Activated CD8-positive, alpha-beta T cell treated with anti-CD3 and anti-CD28 coated beads for 36 hours (primary cell): ENCODE results near the gene EVC. TPM values are rescaled to one million over a fixed set of nuclear protein-coding genes. Genes with fewer than 3 reads are reported as not detected.

Experiments
- ATAC-seq: fragments of 200-7000 bp; cut with Tn5 transposase; one replicate; pipeline ENCODE4 v1.10.0; 2021; ENCODE audit warnings: mild to moderate bottlenecking, moderate library complexity
- CTCF ChIA-PET: fragments of 350-600 bp; sonication (Branson Sonifier 250); formaldehyde crosslinking; loops from one replicate; lab custom pipeline; 2021; ENCODE audit warnings: antibody characterized with exemption; lab: Charles Lee
- POLR2A ChIA-PET: fragments of 350-600 bp; sonication (Branson Sonifier 250); formaldehyde crosslinking; loops from one replicate; lab custom pipeline; 2021; ENCODE audit warnings: antibody characterized with exemption; lab: Charles Lee
- DNase-seq: peaks from one replicate; pipeline ENCODE4 v3.0.0-alpha.2; 2020
- H3K27ac Mint-ChIP-seq: one replicate; pipeline ENCODE4 v1.8.0; 2021; ENCODE audit warnings: mild to moderate bottlenecking, mixed read lengths
- H3K27me3 Mint-ChIP-seq: one replicate; pipeline ENCODE4 v1.8.0; 2021; ENCODE audit warnings: mixed read lengths
- H3K36me3 Mint-ChIP-seq: one replicate; pipeline ENCODE4 v1.8.0; 2021; ENCODE audit warnings: low read depth, mixed read lengths
- H3K4me1 Mint-ChIP-seq: one replicate; pipeline ENCODE4 v1.8.0; 2021; ENCODE audit warnings: low read depth, mixed read lengths
- H3K4me3 Mint-ChIP-seq: one replicate; pipeline ENCODE4 v1.8.0; 2021; ENCODE audit warnings: mild to moderate bottlenecking, moderate library complexity, mixed read lengths
- H3K9me3 Mint-ChIP-seq: one replicate; pipeline ENCODE4 v1.8.0; 2021; ENCODE audit warnings: mixed read lengths
- intact Hi-C: fragments of 100-400 bp; cut with micrococcal nuclease; formaldehyde crosslinking; loops from one replicate; pipeline ENCODE4 v1.10.0; 2022
- total RNA-seq, 2 experiments: library from RNA; stranded (reverse); gene quantifications; one replicate each; pipeline ENCODE4 v1.2.3, GENCODE V29; 2021
- TF ChIP-seq, protein P1 (sequence below): fragments of 200-600 bp; IDR thresholded peaks from one replicate; pipeline ENCODE4 v1.8.0; 2022; ENCODE audit warnings: antibody characterized with exemption, mild to moderate bottlenecking

EVC gene
- total RNA-seq, 2 experiments from 2014 or later = 2.0 to 2.5 TPM

DNA sequence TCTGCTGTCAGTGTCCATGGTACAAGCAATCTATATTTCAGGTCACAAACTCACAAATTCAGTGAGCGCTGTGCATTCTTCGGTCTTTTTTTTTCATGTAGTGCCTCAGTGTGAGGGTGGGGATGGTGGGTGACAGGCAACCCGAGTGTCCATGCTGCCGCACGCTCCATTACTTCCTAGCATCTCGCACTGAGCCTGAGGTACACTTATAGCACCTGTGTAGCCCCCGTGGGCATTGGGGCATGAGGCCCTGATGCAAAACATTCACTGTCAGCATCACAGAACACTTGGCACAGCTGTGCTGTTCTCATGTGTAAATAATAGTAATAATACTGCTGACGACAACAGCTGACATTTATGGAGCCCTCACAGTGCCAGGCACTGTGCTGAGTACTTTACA lies 34.2 kb upstream of the EVC start:
- no peaks in the 10 kb centered on the region for H3K9me3 Mint-ChIP-seq

DNA sequence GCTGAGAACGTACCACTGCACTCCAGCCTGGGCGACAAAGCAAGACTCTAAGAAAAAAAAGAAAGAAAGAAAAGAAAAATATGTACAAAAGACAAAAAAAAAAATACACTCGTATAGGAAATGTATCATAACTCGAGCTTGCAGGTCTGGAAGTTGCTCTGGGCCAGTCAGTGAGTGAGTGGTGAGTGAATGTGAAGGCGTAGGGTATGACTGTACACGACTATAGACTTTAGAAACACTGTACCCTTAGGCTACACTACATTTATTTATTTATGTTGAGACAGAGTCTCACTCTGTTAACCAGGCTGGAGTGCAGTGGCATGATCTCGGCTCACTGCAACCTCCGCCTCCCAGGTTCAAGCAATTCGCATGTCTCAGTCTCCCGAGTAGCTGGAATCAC lies 32.0 kb upstream of the EVC start:
- H3K36me3 Mint-ChIP-seq = no peaks in the 10 kb centered on the region
- no peaks in the 10 kb centered on the region for H3K9me3 Mint-ChIP-seq
- no peak overlapping the region for H3K4me3 Mint-ChIP-seq
- H3K27me3 Mint-ChIP-seq = no peaks in the 10 kb centered on the region
- ATAC-seq (no peak), DNase-seq (no peak)
- TF ChIP-seq, protein P1, sequence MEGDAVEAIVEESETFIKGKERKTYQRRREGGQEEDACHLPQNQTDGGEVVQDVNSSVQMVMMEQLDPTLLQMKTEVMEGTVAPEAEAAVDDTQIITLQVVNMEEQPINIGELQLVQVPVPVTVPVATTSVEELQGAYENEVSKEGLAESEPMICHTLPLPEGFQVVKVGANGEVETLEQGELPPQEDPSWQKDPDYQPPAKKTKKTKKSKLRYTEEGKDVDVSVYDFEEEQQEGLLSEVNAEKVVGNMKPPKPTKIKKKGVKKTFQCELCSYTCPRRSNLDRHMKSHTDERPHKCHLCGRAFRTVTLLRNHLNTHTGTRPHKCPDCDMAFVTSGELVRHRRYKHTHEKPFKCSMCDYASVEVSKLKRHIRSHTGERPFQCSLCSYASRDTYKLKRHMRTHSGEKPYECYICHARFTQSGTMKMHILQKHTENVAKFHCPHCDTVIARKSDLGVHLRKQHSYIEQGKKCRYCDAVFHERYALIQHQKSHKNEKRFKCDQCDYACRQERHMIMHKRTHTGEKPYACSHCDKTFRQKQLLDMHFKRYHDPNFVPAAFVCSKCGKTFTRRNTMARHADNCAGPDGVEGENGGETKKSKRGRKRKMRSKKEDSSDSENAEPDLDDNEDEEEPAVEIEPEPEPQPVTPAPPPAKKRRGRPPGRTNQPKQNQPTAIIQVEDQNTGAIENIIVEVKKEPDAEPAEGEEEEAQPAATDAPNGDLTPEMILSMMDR = no peak
- no peaks in the 10 kb centered on the region for H3K4me1 Mint-ChIP-seq
- CTCF ChIA-PET = interaction anchor here (0.6 to 1.3 kb wide), 2 partner anchors 134 to 1284 kb away, joined by 3 to 5 read pairs; no protein-coding TSS in a partner anchor
- intact Hi-C loops = no loop called here
- POLR2A ChIA-PET = no interaction called here
- H3K27ac Mint-ChIP-seq = no peak overlapping the region

More for the DNA sequence above, 34.2 kb upstream of the EVC start:
- H3K27me3 Mint-ChIP-seq = no peaks in the 10 kb centered on the region
- no peak overlapping the region for H3K27ac Mint-ChIP-seq
- H3K4me1 Mint-ChIP-seq = no peaks in the 10 kb centered on the region
- no peaks in the 10 kb centered on the region for H3K36me3 Mint-ChIP-seq
- TF ChIP-seq, protein P1 = no peak
- ChIA-PET POLR2A (interaction anchor here (0.6 kb wide), 1 partner anchor 34 kb away, joined by 3 read pairs; no protein-coding TSS in a partner anchor), CTCF (no interaction called here)
- intact Hi-C loops = no loop called here
- ATAC-seq (no peak), DNase-seq (no peak)
- H3K4me3 Mint-ChIP-seq = no peak overlapping the region

DNA sequence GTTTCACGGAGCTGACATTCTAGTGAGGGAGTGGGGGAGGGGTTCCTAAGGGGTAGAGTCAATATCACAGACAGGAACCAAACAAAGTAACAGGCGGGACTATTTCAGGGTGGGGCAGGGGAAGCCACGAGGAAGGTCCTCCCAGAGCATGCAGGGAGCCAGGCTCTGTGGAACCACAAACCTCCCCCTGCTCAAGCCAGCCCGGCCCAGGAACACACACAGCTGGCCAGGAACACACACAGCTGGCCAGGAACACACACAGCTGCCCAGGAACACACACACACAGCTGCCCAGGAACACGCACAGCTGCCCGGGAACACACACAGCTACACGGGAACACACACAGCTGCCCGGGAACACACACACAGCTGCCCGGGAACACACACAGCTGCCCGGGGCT lies 27.4 kb upstream of the EVC start:
- TF ChIP-seq, protein P1 = no peak
- POLR2A ChIA-PET = no interaction called here
- no peaks in the 10 kb centered on the region for H3K9me3 Mint-ChIP-seq
- H3K36me3 Mint-ChIP-seq = no peaks in the 10 kb centered on the region
- ATAC-seq (no peak), DNase-seq (no peak)
- intact Hi-C loops = no loop called here
- no peak overlapping the region for H3K4me3 Mint-ChIP-seq
- no peaks in the 10 kb centered on the region for H3K4me1 Mint-ChIP-seq
- H3K27ac Mint-ChIP-seq = no peak overlapping the region
- CTCF ChIA-PET = no interaction called here
- H3K27me3 Mint-ChIP-seq = no peaks in the 10 kb centered on the region

DNA sequence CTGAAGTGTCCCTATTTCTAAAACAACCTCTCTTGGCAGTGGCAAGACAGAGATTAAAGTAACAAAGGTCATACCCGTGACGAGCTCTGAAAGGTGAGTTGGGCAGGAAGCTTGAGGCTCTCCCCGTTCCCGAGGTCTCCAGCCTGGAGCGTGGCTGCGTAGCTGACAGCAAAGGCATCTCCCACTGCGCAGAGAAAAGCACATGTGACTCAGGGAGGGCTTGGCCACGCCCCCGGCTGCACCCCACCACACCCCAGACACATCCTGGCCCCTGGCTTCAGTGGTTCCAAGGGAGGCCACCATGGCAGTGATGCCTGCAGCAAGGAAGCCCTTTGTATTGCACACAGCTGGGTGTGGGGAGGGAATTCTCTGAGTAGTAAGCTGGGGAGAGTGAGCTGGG lies 25.7 kb upstream of the EVC start:
- TF ChIP-seq, protein P1 = no peak
- no peaks in the 10 kb centered on the region for H3K9me3 Mint-ChIP-seq
- H3K27ac Mint-ChIP-seq = no peak overlapping the region
- no peak overlapping the region for H3K4me3 Mint-ChIP-seq
- POLR2A ChIA-PET = no interaction called here
- intact Hi-C loops = no loop called here
- H3K27me3 Mint-ChIP-seq = no peaks in the 10 kb centered on the region
- no peaks in the 10 kb centered on the region for H3K36me3 Mint-ChIP-seq
- DNase-seq (no peak), ATAC-seq (no peak)
- H3K4me1 Mint-ChIP-seq = no peaks in the 10 kb centered on the region
- CTCF ChIA-PET = interaction anchor here (0.6 kb wide), 1 partner anchor 36 kb away, joined by 3 read pairs; no protein-coding TSS in a partner anchor

DNA sequence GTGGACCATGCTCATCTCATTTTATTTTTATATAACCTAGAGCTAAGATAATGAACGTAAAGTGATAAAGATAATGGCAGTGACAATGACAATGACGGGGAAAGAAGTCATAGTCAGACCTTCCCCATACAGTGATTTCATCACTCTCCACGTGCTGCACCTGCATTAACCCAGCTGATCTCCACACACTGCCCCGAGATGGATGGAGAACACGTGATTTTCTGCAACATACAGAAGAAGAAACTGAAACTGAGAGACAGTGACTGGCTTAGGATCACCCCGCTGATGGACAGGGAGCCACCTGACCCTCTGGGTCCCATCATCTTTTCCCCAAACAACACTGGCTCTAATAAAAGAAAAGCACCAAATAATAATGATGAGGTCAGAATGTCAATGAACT lies 24.7 kb upstream of the EVC start:
- Mint-ChIP-seq H3K4me3 (no peak overlapping the region), H3K27ac (no peak overlapping the region), H3K36me3 (no peaks in the 10 kb centered on the region), H3K27me3 (no peaks in the 10 kb centered on the region), H3K4me1 (no peaks in the 10 kb centered on the region), H3K9me3 (no peaks in the 10 kb centered on the region)
- DNase-seq = no peak
- intact Hi-C loops = no loop called here
- ChIA-PET POLR2A (no interaction called here), CTCF (no interaction called here)
- ATAC-seq = no peak
- TF ChIP-seq, protein P1 = no peak
